CD4-positive, alpha-beta T cell treated with Interleukin-6 for 4 hours (primary cell): Measurements from ENCODE around the gene GNG12.

Experiments used
- DNase-seq: peaks from one replicate; pipeline ENCODE4 v3.0.0-alpha.2; 2020; ENCODE audit warnings: mixed read lengths

Gene GNG12

GRCh38 chr1:67780637-67781036 is 52.6 kb downstream of the GNG12 start:
- no peak for DNase-seq

- no peak for DNase-seq
Observed at GRCh38 chr1:67777440-67777839, 55.8 kb downstream of the GNG12 start.

- no peak for DNase-seq
Observed at GRCh38 chr1:67777016-67777415, 56.3 kb downstream of the GNG12 start.

GRCh38 chr1:67773462-67773861 is 59.8 kb downstream of the GNG12 start:
- no peak for DNase-seq

- no peak for DNase-seq
Observed at GRCh38 chr1:67771749-67772148, 61.5 kb downstream of the GNG12 start.

DNA sequence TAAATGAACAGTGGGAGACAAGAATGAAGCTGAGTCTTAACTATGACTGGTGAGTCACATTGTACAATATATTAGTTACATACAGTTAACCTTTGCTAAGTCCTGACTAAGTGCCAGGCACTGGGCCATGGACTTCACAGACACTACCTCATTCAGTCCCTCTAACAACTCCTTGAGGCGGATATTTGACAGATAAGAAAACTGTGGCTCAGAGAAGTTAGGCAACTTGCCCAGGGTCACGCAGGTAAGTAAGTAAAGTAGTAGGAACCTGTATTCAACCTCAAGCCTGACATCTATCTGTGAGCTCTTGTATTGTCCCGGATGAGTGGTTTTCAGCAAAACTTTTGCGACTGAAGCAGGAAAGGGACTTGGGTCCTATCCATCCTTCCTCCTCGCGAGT is 62.1 kb downstream of the GNG12 start:
- no peak for DNase-seq

DNA sequence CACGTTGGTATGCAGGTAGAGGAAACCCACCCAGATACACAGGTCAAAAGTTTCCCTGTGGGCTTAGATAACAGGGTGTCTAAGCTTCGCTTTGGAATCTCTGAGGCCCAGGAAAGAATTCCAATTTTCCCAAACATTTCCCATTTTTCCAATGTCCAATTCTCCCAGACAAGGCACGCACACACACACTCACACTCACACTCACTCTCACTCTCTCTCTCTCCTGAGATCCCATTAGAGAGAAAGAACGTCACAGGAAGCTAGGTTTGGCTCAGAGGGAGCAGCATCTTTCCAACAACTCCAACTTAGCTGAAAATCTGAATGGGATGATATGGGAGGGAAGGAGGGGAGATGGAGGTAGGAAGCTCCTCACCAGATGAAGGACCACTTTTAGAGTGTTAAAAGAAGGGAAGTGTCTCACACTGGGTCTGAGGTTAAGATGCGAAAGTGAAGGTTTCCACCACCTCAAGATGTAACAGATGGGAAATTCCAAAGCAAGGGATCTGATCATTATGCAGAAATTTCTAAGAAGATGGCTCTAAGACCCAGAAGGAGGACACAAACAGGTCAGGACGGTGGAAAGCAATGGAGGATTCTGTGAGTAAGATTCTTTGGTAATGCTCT is 63.5 kb downstream of the GNG12 start:
- DNase-seq: no peak

DNA sequence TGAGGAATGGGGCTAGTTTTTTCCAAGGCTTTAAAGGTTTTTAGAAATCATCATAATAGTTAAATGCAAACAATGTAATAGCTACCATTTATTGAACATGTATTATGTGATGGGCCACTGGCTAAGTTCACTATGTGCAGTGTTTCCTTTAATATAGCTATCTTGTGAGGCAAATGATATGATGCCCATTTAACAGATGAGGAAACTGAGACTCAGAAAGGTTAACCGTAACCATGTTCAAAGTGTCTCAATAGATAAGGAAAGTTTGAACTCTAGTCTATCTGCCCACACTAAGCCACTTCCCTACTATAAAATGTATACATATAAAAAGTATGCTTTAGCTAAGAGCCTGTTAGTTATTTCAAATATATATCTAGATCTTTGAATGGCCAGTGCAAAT is 64.8 kb downstream of the GNG12 start:
- DNase-seq: no peak

DNA sequence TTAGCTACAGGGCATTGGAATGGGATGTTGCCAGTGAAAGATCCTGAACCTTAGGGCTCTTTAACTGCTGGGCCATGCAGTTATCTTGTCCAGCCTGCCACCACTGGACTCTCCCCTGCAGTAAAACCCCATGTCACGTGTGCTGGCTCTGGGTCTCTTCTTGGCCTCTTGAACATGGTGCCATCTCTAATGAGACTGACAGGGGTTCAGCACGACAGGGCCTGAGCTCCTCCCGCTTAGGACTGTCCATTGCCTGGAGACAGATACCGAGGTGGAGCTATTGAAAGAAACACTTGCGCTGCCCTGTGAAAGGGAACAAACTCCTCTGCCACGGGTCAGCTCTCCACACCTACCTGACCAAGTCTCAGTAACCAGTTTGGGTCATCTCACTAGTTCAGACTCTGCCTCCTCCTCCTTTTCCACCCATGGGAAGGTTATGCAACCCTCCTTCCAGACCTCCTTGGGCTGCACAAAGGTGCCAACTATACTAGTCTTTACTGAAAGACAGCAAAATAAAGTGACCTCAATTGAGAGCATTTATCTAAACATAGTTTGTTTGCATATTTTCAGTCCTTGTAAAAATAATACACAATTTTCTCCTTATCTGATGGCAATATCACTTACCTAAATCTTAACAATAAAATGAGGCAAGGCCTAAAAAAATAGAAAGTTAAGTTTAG is 66.0 kb downstream of the GNG12 start:
- no peak for DNase-seq

- DNase-seq: peak; percentile 35
Observed at GRCh38 chr1:67766141-67766978, 66.9 kb downstream of the GNG12 start.

- no peak for DNase-seq
Observed at GRCh38 chr1:67764633-67765032, 68.6 kb downstream of the GNG12 start.

- DNase-seq: no peak
Observed at GRCh38 chr1:67761730-67762129, 71.5 kb downstream of the GNG12 start.

DNA sequence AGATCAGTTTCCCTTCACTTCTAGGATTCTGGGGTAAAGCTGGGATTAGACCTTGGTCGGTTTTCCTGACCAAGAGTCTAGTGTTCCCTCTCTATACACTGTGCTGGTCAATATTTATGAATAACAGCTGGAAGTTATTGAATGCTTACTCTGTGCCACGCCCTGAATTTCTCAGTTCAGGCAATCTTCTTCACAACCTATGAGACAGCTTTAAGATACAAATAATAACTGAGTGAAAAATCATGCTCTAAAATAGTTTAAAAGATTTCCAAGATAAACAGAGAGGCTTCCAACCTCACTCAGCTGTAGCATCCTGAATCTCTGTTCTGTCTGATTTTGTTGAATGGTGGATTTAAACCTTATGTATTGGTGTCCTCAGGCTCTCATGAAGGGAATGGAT is 72.2 kb downstream of the GNG12 start:
- DNase-seq: no peak

DNA sequence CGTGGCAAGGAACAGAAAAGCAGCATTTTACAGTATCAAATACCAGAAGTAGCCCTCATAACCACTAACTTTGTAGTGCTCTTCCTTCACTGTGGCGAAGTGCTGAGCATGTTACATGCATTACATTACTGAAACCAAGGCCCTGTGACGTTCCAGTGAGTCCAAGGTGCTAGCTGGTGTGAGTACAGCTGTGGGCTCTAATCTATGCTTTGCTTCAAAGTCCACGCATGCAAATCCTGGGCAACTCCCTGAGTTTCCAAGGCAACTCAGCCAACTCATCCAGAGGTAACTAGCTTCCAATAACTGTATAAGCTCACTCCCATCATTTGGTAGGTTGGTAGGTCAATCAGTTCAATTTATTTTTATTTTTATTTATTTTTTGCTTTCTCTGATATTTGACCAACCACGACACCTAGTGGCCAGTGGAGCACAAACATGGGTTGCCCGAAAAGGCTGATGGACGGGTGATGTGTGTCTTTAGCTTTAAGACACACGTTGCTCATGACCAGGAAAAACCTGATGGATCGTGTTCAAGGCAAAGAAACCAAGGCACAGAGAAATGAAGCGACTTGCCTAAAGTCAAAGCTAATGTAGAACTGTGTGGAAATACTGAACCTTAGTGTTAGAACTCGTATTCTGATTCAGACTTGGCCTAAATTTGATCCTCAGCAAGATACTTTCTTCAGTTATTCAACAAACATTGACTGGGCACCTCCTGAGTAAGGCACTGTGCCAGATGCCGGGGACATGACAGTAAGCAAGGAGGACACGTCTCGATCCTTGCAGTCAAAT is 73.0 kb downstream of the GNG12 start:
- DNase-seq: peak; percentile 68

GRCh38 chr1:67759692-67760029 is 73.6 kb downstream of the GNG12 start:
- DNase-seq: no peak

GRCh38 chr1:67759066-67759465 is 74.2 kb downstream of the GNG12 start:
- no peak for DNase-seq

- no peak for DNase-seq
Observed at GRCh38 chr1:67755619-67756018, 77.6 kb downstream of the GNG12 start.

- no peak for DNase-seq
Observed at GRCh38 chr1:67755160-67755559, 78.1 kb downstream of the GNG12 start.

- no peak for DNase-seq
Observed at GRCh38 chr1:67754526-67754920, 78.7 kb downstream of the GNG12 start.

GRCh38 chr1:67753776-67754525 is 79.3 kb downstream of the GNG12 start:
- no peak for DNase-seq

DNA sequence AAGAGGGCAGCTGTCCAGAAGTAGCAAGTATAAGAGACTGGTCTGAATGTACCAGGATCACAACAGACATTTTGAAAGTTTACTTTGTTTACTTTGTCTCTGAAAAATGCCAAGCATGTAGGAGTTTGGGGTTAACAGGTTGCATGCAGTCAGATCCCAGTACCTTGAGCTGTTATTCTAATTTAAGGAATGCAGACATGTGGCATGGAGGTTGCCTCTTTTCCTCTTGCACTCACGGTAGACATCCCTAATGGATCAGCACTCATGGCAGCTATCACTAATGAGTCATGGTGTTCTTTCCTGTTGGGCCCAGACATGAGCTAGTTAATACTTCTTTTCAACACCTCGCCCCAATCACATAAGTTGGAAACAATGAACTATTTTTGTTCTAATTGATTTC is 81.0 kb downstream of the GNG12 start:
- DNase-seq: no peak

- no peak for DNase-seq
Observed at GRCh38 chr1:67750691-67751054, 82.6 kb downstream of the GNG12 start.
